ENCODE results near the gene SAG.
"Not testable (repeated sequence)": the region's sequence is repeated elsewhere in the genome, so short reads cannot be mapped to it uniquely, and the experiment has no call there.

Gene SAG

GRCh38 chr2:233334915-233335314, 27.3 kb downstream of the SAG start:
- no peak for DNase-seq

GRCh38 chr2:233336091-233336490, 28.5 kb downstream of the SAG start:
- not testable (repeated sequence) for DNase-seq

DNA sequence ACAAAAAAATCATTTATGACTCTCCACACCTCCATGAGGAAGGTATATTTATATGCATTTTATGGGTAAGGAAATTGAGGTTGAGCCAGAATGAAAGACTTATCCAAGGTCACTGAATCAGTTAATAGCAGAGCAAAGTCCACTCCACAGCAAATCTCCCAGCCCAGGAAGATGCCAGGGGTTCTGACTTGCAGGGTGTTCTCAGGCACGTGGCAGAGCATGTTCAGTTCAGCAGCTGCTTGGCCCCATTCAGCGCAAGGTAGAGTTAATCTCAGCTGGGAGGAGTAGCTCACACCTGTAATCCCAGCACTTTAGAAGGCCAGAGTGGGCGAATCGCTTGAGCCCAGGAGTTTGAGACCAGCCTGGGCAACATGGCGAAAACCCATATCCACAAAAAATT, 28.9 kb downstream of the SAG start:
- DNase-seq, result no peak

- DNase-seq, result no peak
Observed at GRCh38 chr2:233338046-233338445, 30.4 kb downstream of the SAG start.

DNA sequence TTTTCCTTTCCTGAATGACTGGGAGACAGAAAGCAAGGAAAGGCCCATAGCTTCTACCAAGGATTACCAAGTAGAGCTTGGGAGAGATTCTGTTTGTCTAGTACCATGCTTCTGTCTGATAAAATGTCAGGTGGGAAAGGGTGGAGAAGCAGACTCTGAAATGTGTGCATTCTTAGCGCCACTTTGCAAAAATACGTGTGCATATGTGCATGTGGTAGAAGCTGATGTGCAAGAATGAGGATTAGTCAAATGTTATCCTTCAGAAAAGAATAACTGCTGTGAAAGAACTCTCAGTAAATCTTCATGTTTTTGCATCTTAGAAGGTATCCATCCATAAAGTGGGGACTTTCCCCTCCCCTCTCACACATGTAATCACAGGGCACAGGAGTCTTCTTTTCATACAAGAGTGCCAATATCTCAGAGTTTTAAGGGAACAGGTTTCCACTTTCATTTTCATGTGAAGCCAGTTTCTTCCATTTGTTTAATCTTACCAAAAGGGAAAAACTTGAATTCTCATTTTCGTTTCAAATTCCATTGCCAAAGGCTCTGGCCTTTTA, 31.3 kb downstream of the SAG start:
- DNase-seq, result no peak

- no peak for DNase-seq
Observed at GRCh38 chr2:233339427-233339826, 31.8 kb downstream of the SAG start.

- DNase-seq, result no peak
Observed at GRCh38 chr2:233341296-233341695, 33.7 kb downstream of the SAG start.

- no peak for DNase-seq
Observed at GRCh38 chr2:233342301-233342700, 34.7 kb downstream of the SAG start.

DNA sequence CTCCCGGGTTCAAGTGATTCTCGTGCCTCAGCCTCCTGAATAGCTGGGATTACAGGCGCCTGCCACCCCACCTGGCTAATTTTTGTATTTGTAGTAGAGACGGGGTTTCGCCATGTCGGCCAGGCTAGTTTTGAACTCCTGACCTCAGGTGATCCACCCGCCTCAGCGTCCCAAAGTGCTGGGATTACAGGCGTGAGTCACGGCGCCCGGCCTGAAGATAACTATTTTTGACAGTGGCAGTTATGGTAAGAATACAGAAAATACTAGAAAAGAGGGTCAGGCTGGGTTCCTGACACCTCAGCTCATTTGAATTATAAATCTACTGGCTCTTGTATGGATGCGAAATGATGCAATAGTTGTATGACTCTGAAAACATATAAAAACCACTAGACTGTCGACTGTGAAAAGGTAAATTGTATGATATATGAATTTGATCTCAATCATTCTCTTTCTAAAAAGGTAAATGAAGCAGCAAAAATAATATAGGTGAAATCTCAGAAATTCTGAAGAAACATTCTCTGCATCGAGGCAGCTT, 35.6 kb downstream of the SAG start:
- DNase-seq, result no peak

- no peak for DNase-seq
Observed at GRCh38 chr2:233346376-233346775, 38.8 kb downstream of the SAG start.

DNA sequence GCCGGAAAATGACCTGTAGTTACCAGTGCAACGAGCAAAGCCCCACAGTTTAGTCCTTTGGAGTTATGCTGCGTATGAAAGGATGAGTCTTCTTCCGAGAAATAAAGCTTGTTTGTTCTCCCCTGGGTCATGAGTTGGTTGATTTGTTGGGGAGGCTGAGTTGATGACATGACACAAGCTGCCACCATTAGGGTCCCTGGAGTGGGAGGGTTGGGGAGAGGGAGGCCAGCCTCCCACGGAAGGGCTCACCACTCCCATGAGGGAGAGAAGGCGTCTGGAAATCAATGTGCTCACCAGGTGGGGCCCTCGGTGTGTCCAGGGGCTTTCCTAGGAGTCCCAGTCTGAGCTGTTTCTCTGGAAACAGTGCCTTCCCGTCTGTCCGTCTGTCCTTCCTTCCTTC, 39.3 kb downstream of the SAG start:
- no peak for DNase-seq

DNA sequence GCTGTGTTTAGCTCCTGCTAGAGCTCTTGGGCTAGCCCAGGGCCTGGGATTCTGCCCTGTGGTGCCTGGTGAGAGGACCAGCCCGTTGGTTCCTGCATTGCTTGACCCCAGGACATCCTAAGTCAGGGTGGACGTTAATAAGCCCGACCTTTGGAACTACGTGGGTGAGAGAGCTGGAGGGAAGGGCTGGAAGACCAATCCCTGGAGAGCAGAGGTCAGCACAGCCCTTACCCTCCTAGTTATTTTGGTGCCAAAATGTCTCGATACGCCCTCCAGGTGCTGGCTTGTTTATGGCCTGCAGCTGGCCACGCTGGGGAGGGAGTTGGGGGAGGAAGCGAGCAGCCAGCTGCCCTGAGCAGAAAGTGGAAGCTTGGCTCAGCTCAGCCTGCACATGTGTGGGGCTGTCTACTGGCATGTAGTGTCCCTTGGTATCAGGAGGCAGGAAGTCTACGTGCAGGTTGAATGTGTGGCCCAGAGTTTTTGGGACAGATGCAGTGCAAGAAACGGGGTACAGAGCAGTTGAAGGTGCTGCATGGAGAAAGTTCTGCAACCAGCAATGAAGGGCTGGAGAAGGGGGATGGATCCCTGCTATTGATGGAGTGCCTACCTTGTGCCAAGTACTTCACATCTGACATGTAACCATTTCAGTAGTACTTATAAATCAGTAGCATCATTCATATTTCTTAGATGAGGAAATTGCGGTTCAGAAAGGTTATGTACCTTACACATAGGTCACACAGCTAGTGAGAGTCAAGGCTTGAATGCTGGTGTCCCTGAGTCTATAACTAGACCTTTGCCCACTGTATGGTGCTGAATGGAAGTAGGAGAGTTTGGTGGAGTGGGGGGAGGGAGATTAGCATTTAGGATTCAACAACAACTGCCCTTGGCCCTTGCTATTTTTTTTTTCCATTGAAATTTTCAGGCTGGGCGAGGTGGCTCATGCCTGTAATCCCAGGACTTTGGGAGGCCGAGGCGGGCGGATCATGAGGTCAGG, 41.7 kb downstream of the SAG start:
- no peak for DNase-seq

- no peak for DNase-seq
Observed at GRCh38 chr2:233350708-233351107, 43.1 kb downstream of the SAG start.

DNA sequence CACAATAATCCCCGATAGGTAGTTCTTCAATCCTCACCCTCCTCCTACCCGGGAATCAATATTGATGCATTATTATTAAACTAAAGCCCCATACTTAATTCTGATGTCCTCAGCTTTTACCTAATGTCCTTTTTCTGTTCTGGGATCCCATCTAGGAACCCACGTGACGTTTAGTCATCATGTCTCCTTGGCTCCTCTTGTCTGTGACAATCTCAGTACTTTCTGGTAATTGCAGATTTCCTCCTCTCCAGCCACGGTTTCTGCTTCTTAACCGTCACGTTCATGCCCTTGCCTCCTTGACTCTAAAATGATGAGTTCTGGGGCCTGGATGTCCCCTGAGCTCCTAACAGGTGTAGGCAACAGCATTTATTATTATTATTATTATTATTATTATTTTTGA, 43.8 kb downstream of the SAG start:
- no peak for DNase-seq

GRCh38 chr2:233352141-233352842, 44.7 kb downstream of the SAG start:
- no peak for DNase-seq

GRCh38 chr2:233353101-233353768, 45.6 kb downstream of the SAG start:
- no peak for DNase-seq

GRCh38 chr2:233353769-233354499, 46.3 kb downstream of the SAG start, which contains the start of gene DGKD:
DGKD (plus strand) TSS chr2:233354494; CDS start chr2:233354519, 25 bp downstream.
- DNase-seq, result peak; percentile 72

DNA sequence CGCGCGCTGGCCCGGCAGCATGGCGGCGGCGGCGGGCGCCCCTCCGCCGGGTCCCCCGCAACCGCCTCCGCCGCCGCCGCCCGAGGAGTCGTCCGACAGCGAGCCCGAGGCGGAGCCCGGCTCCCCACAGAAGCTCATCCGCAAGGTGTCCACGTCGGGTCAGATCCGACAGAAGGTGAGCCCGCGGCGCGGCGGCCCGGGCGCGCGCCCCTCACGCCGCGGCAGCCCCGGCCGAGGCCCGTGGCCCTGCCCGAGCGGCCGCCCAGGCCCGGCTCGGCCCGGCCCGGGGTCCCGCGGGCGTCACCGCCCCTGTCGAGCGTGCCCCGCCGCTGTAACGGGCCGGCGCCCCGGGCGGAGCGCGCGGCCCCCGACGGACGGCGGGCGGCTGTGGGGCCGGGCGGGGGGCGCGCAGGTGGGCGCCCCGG, 46.9 kb downstream of the SAG start:
- no peak for DNase-seq

GRCh38 chr2:233354971-233355574, 47.5 kb downstream of the SAG start:
- DNase-seq, result no peak

DNA sequence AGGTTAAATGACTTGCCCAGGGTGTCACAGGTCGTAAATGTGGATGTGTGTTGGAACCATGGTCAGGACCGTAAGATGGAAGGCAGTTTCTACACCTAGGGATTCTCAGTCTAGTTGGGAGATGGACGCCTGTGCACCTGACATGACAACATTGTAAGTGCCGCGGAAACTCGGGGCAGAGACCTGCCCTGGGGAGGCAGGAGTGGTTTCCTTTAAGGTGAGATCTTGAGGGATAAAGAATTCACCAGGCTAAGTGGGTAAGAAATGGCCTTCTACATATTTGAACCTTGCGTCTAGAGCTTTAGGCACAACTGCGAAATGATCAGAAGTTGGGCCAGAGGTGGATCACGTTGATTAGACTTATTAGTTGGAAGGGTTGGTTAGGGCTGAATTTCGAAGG, 48.3 kb downstream of the SAG start:
- no peak for DNase-seq

DNA sequence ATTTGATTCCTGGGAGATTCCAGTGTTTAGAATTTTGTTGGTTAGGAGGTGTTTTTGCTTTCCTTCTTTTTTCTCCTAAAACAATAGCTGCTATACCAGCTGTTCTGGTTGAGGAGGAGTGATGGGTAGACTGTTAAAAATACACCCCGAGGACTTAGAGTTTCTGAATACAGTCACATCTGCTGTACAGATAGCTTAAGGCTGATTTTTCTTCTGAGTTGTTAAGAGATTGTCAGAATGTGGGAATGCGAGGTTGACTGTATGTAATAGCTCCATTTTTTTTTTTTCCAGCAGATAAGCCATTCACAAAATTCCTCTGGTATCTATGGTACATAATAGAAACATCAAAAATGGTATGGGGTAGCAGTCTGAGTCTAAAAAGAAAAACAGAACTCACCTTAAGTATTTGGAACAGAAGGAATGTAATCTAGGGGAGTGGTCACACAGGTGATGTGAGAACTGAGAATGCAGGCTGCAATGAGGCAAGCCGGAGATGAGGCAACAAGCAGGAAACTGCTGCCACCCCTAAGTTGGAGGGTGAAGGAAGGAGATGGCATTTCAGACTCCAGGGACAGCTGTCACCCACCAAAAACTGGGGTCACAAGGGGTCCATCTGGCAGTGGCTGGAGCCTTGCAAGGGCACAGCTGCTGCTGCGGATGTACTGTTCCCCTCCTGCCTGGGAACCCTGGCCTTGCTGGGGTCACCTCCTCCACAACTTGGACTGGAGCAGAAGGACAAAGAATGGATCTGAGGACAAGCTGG, 49.1 kb downstream of the SAG start:
- DNase-seq, result no peak

Measured in effector CD8-positive, alpha-beta T cell (primary cell).